Adrenal gland (tissue), 12 donors: ENCODE results near the gene CCDC198. TPM values are rescaled to one million over a fixed set of nuclear protein-coding genes. Genes with fewer than 3 reads are reported as not detected.

ENCODE experiments used
- DNase-seq, 7 donors: peaks; one replicate each; pipeline ENCODE4 v3.0.0-alpha.2; 2019 to 2020
- H3K27ac ChIP-seq, 5 donors: fragments of 200-600 bp; sonication (generic) in 4 of 5; 1 replicate in 3 of 5; 2 replicates in 2 of 5; pipeline versions ENCODE4 v1.5.1 to v1.8.0; 2016 to 2020; ENCODE audit warnings: mild to moderate bottlenecking in 1 of 5
- H3K27me3 ChIP-seq: fragments of 200-600 bp; 2 replicates; pipeline ENCODE4 v1.8.0; 2021
- H3K36me3 ChIP-seq, 2 donors: fragments of 200-600 bp; replicated peaks in 1 of 2; 1 replicate in 1 of 2; 2 replicates in 1 of 2; pipeline versions ENCODE4 v1.5.1 to v1.8.0; 2018 to 2022
- H3K4me1 ChIP-seq, 2 donors: fragments of 200-600 bp; replicated peaks in 1 of 2; 1 replicate in 1 of 2; 2 replicates in 1 of 2; pipeline versions ENCODE4 v1.5.1 to v1.8.0; 2018 to 2021
- H3K4me3 ChIP-seq, 4 donors: fragments of 200-600 bp; sonication (generic) in 3 of 4; one replicate each; pipeline ENCODE4 v1.5.1; 2016 to 2018
- H3K9me3 ChIP-seq, 3 donors: fragments of 200-600 bp; sonication (generic) in 1 of 3; replicated peaks in 1 of 3; 1 replicate in 2 of 3; 2 replicates in 1 of 3; pipeline versions ENCODE4 v1.5.1 to v1.8.0; 2016 to 2021
- POLR2A ChIP-seq, 2 donors: fragments of 450-650 bp; IDR thresholded peaks; one replicate each; pipeline ENCODE4 v1.6.1; 2017; ENCODE audit warnings: antibody characterized with exemption in 2 of 2, mild to moderate bottlenecking in 2 of 2, moderate library complexity in 1 of 2
- WGBS, 4 donors: extraction: QIAGEN DNeasy Blood & Tissue Kit in 2 of 4; methylation state at CpG; one replicate each; pipeline versions ENCODE4 v1.1.5 to v1.1.7; 2013 to 2017; 5-methylcytosine and 5-hydroxymethylcytosine counted together
- intact Hi-C, 2 donors: fragments of 100-400 bp; cut with DNase I; formaldehyde crosslinking; loops; one replicate each; pipeline versions ENCODE4 v1.14.1 to v1.15.0; 2022 to 2023
- polyA plus RNA-seq, 3 donors: library from polyadenylated mRNA; stranded (reverse); fragments of 200-250 nt in 2 of 3; fragments of 350-450 nt in 1 of 3; fragmentation: Illumina TruSeq in 1 of 3; extraction: RNeasy Lipid Tissue Mini Kit (QIAGEN cat#74804) in 1 of 3; gene quantifications; one replicate each; pipeline ENCODE4 v1.2.3, GENCODE V29; 2013 to 2014
- total RNA-seq, 9 donors: library from RNA; depleted of rRNA in 4 of 9; stranded (reverse); fragments of >200 nt in 4 of 9; fragments of 120-200 nt in 1 of 9; fragmentation: NEBNext Ultra II Directional in 1 of 9; extraction: Animal tissue kit (Norgen Biotek cat#: 25700) in 1 of 9; gene quantifications; one replicate each; pipeline versions ENCODE4 v1.1.0 to v1.2.4, GENCODE V29; 2013 to 2023
- TF ChIP-seq, protein P1 (sequence below), 6 experiments: fragments of 450-650 bp in 4 of 6; fragments of 200-600 bp in 2 of 6; sonication (generic) in 1 of 6; IDR thresholded peaks; 1 replicate in 5 of 6; 2 replicates in 1 of 6; pipeline versions ENCODE4 v1.5.1 to v1.8.0; 2016 to 2021; ENCODE audit warnings: antibody characterized with exemption in 6 of 6, mild to moderate bottlenecking in 2 of 6, moderate library complexity in 1 of 6
- donor health status: healthy with polysubstance abuse.
- donor health status: Bipolar disorder and iron deficiency.
- donor health status: DM: yes; HTN: yes; CAD: no.
- donor health status: DM: no; HTN: no; CAD: no.
- donor health status: DM: no; HTN: no; CAD: no.
- donor health status: DM: yes; HTN: yes; CAD: no.

The CCDC198 gene
- total and polyA plus RNA-seq, 12 donors: not detected

- DNase-seq: no peak
- Histone ChIP-seq H3K27ac (no peak overlapping the region), H3K36me3 (no peaks in the 10 kb centered on the region), H3K4me3 (no peak overlapping the region), H3K9me3 (no peaks in the 10 kb centered on the region), H3K4me1 (no peaks in the 10 kb centered on the region), H3K27me3 (no peaks in the 10 kb centered on the region)
- intact Hi-C loops: no loop called here
- WGBS, 4 donors: 78 to 86% (median 80%) methylated on average over 5 of the region's 5 CpGs
- no peak for TF ChIP-seq POLR2A (IDR thresholded peaks at IDR 0.05)
- TF ChIP-seq, protein P1, sequence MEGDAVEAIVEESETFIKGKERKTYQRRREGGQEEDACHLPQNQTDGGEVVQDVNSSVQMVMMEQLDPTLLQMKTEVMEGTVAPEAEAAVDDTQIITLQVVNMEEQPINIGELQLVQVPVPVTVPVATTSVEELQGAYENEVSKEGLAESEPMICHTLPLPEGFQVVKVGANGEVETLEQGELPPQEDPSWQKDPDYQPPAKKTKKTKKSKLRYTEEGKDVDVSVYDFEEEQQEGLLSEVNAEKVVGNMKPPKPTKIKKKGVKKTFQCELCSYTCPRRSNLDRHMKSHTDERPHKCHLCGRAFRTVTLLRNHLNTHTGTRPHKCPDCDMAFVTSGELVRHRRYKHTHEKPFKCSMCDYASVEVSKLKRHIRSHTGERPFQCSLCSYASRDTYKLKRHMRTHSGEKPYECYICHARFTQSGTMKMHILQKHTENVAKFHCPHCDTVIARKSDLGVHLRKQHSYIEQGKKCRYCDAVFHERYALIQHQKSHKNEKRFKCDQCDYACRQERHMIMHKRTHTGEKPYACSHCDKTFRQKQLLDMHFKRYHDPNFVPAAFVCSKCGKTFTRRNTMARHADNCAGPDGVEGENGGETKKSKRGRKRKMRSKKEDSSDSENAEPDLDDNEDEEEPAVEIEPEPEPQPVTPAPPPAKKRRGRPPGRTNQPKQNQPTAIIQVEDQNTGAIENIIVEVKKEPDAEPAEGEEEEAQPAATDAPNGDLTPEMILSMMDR (IDR thresholded peaks at IDR 0.05): no peak
Measured at GRCh38 chr14:57461777-57462320, 31.8 kb downstream of the CCDC198 start.

- intact Hi-C loops: no loop called here
- DNase-seq: no peak
- Histone ChIP-seq H3K27ac (no peak overlapping the region), H3K9me3 (no peaks in the 10 kb centered on the region), H3K36me3 (no peaks in the 10 kb centered on the region), H3K4me1 (no peaks in the 10 kb centered on the region), H3K4me3 (no peak overlapping the region), H3K27me3 (no peaks in the 10 kb centered on the region)
- TF ChIP-seq, protein P1 (IDR thresholded peaks at IDR 0.05): no peak
- TF ChIP-seq POLR2A (IDR thresholded peaks at IDR 0.05): no peak
Measured at GRCh38 chr14:57435923-57436322, 57.7 kb downstream of the CCDC198 start.

DNA sequence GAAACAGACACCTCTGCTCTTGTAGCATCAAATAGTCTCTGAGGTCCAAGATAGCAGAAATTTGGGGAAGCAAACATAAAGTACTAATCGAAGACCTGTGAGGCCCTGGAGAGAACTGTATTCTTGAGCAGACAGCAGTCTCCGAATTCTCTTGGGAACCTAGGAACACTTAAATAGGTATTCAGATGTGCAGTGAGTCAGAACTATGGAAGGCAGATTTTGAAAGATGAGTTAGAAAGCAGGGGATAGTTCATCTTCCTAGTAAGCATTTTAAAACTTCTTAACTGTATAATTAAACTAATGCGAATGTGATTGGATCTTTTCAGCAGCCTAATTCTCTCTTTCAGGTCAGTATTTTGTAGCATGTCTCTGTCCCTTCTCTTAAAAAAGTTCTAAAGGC is 72.7 kb downstream of the CCDC198 start:
- Histone ChIP-seq H3K9me3 (no peaks in the 10 kb centered on the region), H3K36me3 (no peaks in the 10 kb centered on the region), H3K27ac (no peak overlapping the region), H3K27me3 (no peaks in the 10 kb centered on the region), H3K4me1 (no peaks in the 10 kb centered on the region), H3K4me3 (no peak overlapping the region)
- no peak for DNase-seq
- WGBS, 4 donors: 82 to 91% (median 89%) methylated on average over 3 of the region's 3 CpGs
- TF ChIP-seq, protein P1 (IDR thresholded peaks at IDR 0.05): no peak
- no peak for TF ChIP-seq POLR2A (IDR thresholded peaks at IDR 0.05)
- intact Hi-C loops: no loop called here

DNA sequence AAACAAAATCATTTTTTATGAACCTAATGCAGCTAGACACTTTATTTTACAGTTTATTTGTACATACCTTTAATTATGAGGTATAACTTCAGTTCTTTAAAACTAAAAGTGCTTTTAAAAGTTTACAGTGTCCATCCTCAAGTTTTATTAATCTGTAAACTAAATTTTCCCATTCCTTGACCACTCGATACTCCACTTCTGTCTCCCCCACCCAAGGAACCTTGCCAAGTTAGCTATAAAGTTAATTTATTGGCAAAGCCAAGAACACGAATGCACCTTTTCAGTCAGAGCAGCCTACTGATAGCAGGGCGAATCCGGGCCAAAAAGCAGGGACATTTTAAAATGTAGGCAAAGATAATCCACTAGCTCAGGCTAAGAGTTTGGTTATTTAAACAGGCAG is 73.6 kb downstream of the CCDC198 start:
- Histone ChIP-seq H3K27me3 (no peaks in the 10 kb centered on the region), H3K36me3 (no peaks in the 10 kb centered on the region), H3K27ac (no peak overlapping the region), H3K4me1 (no peaks in the 10 kb centered on the region), H3K9me3 (no peaks in the 10 kb centered on the region), H3K4me3 (no peak overlapping the region)
- intact Hi-C loops: no loop called here
- WGBS, 4 donors: 63 to 67% (median 65%) methylated on average over 4 of the region's 4 CpGs
- TF ChIP-seq POLR2A (IDR thresholded peaks at IDR 0.05): no peak
- TF ChIP-seq, protein P1 (IDR thresholded peaks at IDR 0.05): no peak
- no peak for DNase-seq

Other genes starting within 250 kb of the CCDC198 start
- 10 to 100 TPM; 22.5 to 63.8 (median 48.7) TPM for gene EXOC5, start 225.0 kb downstream of the CCDC198 start, total RNA-seq
- gene EXOC5, start 225.0 kb downstream of the CCDC198 start, polyA plus RNA-seq: 10 to 100 TPM in 1 of 3 donors, 1 to 10 TPM in 2; 6.4 to 63.8 (median 7.3) TPM
- 10 to 100 TPM; 15.8 to 46.1 (median 35.4) TPM for gene AP5M1, start 224.9 kb downstream of the CCDC198 start, total RNA-seq
- 10 to 100 TPM in 1 of 3 donors, 1 to 10 TPM in 2; 4.2 to 46.3 (median 4.9) TPM for gene AP5M1, start 224.9 kb downstream of the CCDC198 start, polyA plus RNA-seq
- gene NAA30, start 103.3 kb downstream of the CCDC198 start, total RNA-seq: 10 to 100 TPM in 8 of 9 donors, 1 to 10 TPM in 1; 8.9 to 22.0 (median 16.0) TPM
- gene NAA30, start 103.3 kb downstream of the CCDC198 start, polyA plus RNA-seq: 10 to 100 TPM in 1 of 3 donors, 1 to 10 TPM in 2; 1.9 to 16.0 (median 2.6) TPM